ENCODE measurements around the gene MYH8. TPM values are rescaled to one million over a fixed set of nuclear protein-coding genes. Genes with fewer than 3 reads are reported as not detected.

Gene MYH8
- polyA plus RNA-seq, 1 donor (not counting 4 experiments of a cell fraction or from before 2014, with no cell fraction given) = not detected

- FAIRE-seq = no peak
- Histone ChIP-seq H2AFZ (ENCODE audit: control insufficient read depth, low read length) (no peak overlapping the region), H3K4me3 (ENCODE audit: control insufficient read depth in 2 of 3, extremely low read depth in 1 of 3, insufficient read depth in 2 of 3, low read depth in 1 of 3, low read length in 3 of 3) (no peak overlapping the region), H3K9me3 (ENCODE audit: control insufficient read depth, low read depth, low read length) (no peaks in the 10 kb centered on the region), H3K9me1 (ENCODE audit: control insufficient read depth, extremely low read depth, insufficient read depth, low read length) (no peaks in the 10 kb centered on the region), H3K4me2 (ENCODE audit: control insufficient read depth, extremely low read depth, insufficient read depth, low read depth, low read length) (no peak overlapping the region), H3K36me3 (ENCODE audit: control insufficient read depth in 2 of 2, extremely low read depth in 1 of 2, insufficient read depth in 2 of 2, low read length in 2 of 2) (no peaks in the 10 kb centered on the region), H3K27me3 (ENCODE audit: control insufficient read depth, extremely low read depth, insufficient read depth, low read length) (no peaks in the 10 kb centered on the region), H3K27ac (ENCODE audit: control insufficient read depth, insufficient read depth, low read length) (no peak overlapping the region), H3K4me1 (ENCODE audit: control insufficient read depth, extremely low read depth, insufficient read depth, low read length) (no peaks in the 10 kb centered on the region), H3K9ac (ENCODE audit: control insufficient read depth, extremely low read depth, insufficient read depth, low read length) (no peak overlapping the region), H3K79me2 (ENCODE audit: control insufficient read depth, insufficient read depth, low read length) (no peaks in the 10 kb centered on the region), H4K20me1 (ENCODE audit: control insufficient read depth, extremely low read depth, insufficient read depth, low read length) (no peaks in the 10 kb centered on the region)
- TF ChIP-seq CTCF (optimal IDR thresholded peaks at IDR 0.05 in 1 of 3, IDR thresholded peaks at IDR 0.05 in 1 of 3, conservative IDR thresholded peaks at IDR 0.05 in 1 of 3; ENCODE audit: extremely low read depth in 1 of 3, insufficient read depth in 2 of 3, low read length in 3 of 3) (no peak), EZH2 (IDR thresholded peaks at IDR 0.05; ENCODE audit: low read length) (no peak)
- no peak for DNase-seq (ENCODE audit: low read depth, low spot score)
- dilution Hi-C loops (cut with MboI; ENCODE audit: extremely low pct_ligation_motif_present, low sequenced_read_pairs) = no loop called here
Measured at GRCh38 chr17:10447026-10447931, 25.5 kb upstream of the MYH8 start.

- dilution Hi-C loops (cut with MboI; ENCODE audit: extremely low pct_ligation_motif_present, low sequenced_read_pairs) = no loop called here
- Histone ChIP-seq H3K4me2 (ENCODE audit: control insufficient read depth, extremely low read depth, insufficient read depth, low read depth, low read length) (no peak overlapping the region), H3K9me3 (ENCODE audit: control insufficient read depth, low read depth, low read length) (no peaks in the 10 kb centered on the region), H3K27me3 (ENCODE audit: control insufficient read depth, extremely low read depth, insufficient read depth, low read length) (no peaks in the 10 kb centered on the region), H3K79me2 (ENCODE audit: control insufficient read depth, insufficient read depth, low read length) (no peaks in the 10 kb centered on the region), H3K27ac (ENCODE audit: control insufficient read depth, insufficient read depth, low read length) (no peak overlapping the region), H2AFZ (ENCODE audit: control insufficient read depth, low read length) (no peak overlapping the region), H3K9ac (ENCODE audit: control insufficient read depth, extremely low read depth, insufficient read depth, low read length) (no peak overlapping the region), H3K36me3 (ENCODE audit: control insufficient read depth in 2 of 2, extremely low read depth in 1 of 2, insufficient read depth in 2 of 2, low read length in 2 of 2) (no peaks in the 10 kb centered on the region), H3K4me1 (ENCODE audit: control insufficient read depth, extremely low read depth, insufficient read depth, low read length) (no peaks in the 10 kb centered on the region), H4K20me1 (ENCODE audit: control insufficient read depth, extremely low read depth, insufficient read depth, low read length) (no peaks in the 10 kb centered on the region), H3K9me1 (ENCODE audit: control insufficient read depth, extremely low read depth, insufficient read depth, low read length) (no peaks in the 10 kb centered on the region), H3K4me3 (ENCODE audit: control insufficient read depth in 2 of 3, extremely low read depth in 1 of 3, insufficient read depth in 2 of 3, low read depth in 1 of 3, low read length in 3 of 3) (no peak overlapping the region)
- DNase-seq (ENCODE audit: low read depth, low spot score) (no peak), FAIRE-seq (no peak)
- TF ChIP-seq EZH2 (IDR thresholded peaks at IDR 0.05; ENCODE audit: low read length) = no peak
- TF ChIP-seq CTCF (optimal IDR thresholded peaks at IDR 0.05 in 1 of 3, IDR thresholded peaks at IDR 0.05 in 1 of 3, conservative IDR thresholded peaks at IDR 0.05 in 1 of 3; ENCODE audit: extremely low read depth in 1 of 3, insufficient read depth in 2 of 3, low read length in 3 of 3) = no peak
Measured at GRCh38 chr17:10439816-10440215, 18.1 kb upstream of the MYH8 start.
